Panc1 (cell line): ENCODE data around the gene ANKRD33B. TPM values are rescaled to one million over a fixed set of nuclear protein-coding genes. Genes with fewer than 3 reads are reported as not detected.

ENCODE experiments used
- ATAC-seq: fragments of 200-7000 bp; cut with Tn5 transposase; 2 replicates; pipeline ENCODE4 v1.9.1; 2020; ENCODE audit warnings: mild to moderate bottlenecking, moderate library complexity
- BruUV-seq: library from RNA; stranded (reverse); fragments of 400-500 nt; replicated peaks from 2 replicates; lab custom pipeline; 2021; lab: Mats Ljungman, UMichigan
- CTCF ChIA-PET: fragments of 300-600 bp; sonication (Branson Sonifier 250); formaldehyde crosslinking; loops from one replicate; lab custom pipeline; 2022; ENCODE audit warnings: antibody characterized with exemption; lab: Charles Lee
- POLR2A ChIA-PET: fragments of 300-600 bp; sonication (Branson Sonifier 250); formaldehyde crosslinking; loops from one replicate; lab custom pipeline; 2022; ENCODE audit warnings: antibody characterized with exemption; lab: Charles Lee
- DNase-seq: peaks from one replicate; pipeline ENCODE4 v3.0.0-alpha.2; 2010; ENCODE audit warnings: low read depth, low spot score
- H3K27ac ChIP-seq: 2 replicates; pipeline ENCODE4 v1.5.1; 2011; ENCODE audit warnings: mild to moderate bottlenecking, low read length, inconsistent platforms
- H3K27me3 ChIP-seq: fragments of 200-500 bp; sonication (Bioruptor generic); 2 replicates; pipeline ENCODE4 v1.6.0; 2014; ENCODE audit warnings: low read length, inconsistent platforms; ENCODE audit not compliant: control insufficient read depth, insufficient read depth
- H3K36me3 ChIP-seq: fragments of 200-500 bp; sonication (Bioruptor generic); 2 replicates; pipeline ENCODE4 v1.5.1; 2014; ENCODE audit warnings: inconsistent platforms, mild to moderate bottlenecking, low read length, moderate library complexity; ENCODE audit not compliant: control insufficient read depth, insufficient read depth
- H3K4me1 ChIP-seq: 2 replicates; pipeline ENCODE4 v1.5.1; 2011; ENCODE audit warnings: inconsistent platforms, mild to moderate bottlenecking, low read length, moderate library complexity; ENCODE audit not compliant: control insufficient read depth, insufficient read depth
- H3K4me3 ChIP-seq, 2 experiments: 2 replicates each; pipeline ENCODE4 v1.5.1; 2011 to 2012; ENCODE audit warnings: low read depth in 2 of 2, low read length in 2 of 2, mild to moderate bottlenecking in 2 of 2, inconsistent platforms in 1 of 2, moderate library complexity in 1 of 2
- H3K9me3 ChIP-seq: fragments of 200-500 bp; sonication (Bioruptor generic); 2 replicates; pipeline ENCODE4 v1.5.1; 2014; ENCODE audit warnings: low read depth, mild to moderate bottlenecking, inconsistent platforms, low read length, moderate library complexity; ENCODE audit not compliant: control insufficient read depth, insufficient read depth
- CTCF ChIP-seq: fragments of 450-650 bp; IDR thresholded peaks from 2 replicates; pipeline ENCODE4 v1.5.1; 2017; ENCODE audit warnings: mild to moderate bottlenecking
- POLR2AphosphoS5 ChIP-seq: IDR thresholded peaks from 2 replicates; pipeline ENCODE4 v1.6.1; 2012; ENCODE audit warnings: mild to moderate bottlenecking, low read depth, low read length, moderate library complexity
- REST ChIP-seq, 2 experiments: IDR thresholded peaks; 2 replicates each; pipeline ENCODE4 v1.6.1; 2011 to 2012; ENCODE audit warnings: low read depth in 2 of 2, control low read depth in 1 of 2, low read length in 1 of 2, mild to moderate bottlenecking in 1 of 2, moderate library complexity in 1 of 2; ENCODE audit not compliant: insufficient read depth in 1 of 2
- SIN3A ChIP-seq: IDR thresholded peaks from 2 replicates; pipeline ENCODE4 v1.6.1; 2012; ENCODE audit warnings: low read depth, mild to moderate bottlenecking, low read length, moderate library complexity, borderline replicate concordance; ENCODE audit not compliant: insufficient read depth
- TCF7L2 ChIP-seq: IDR thresholded peaks from 2 replicates; pipeline ENCODE4 v1.6.1; 2011; ENCODE audit warnings: mild to moderate bottlenecking, low read depth, low read length, inconsistent platforms
- in situ Hi-C: cut with HindIII; loops from 2 replicates; pipeline ENCODE4 v1.10.0; 2016; ENCODE audit warnings: low sequenced_read_pairs, low pct_unique_long_range_greater_than_20kb
- intact Hi-C: fragments of 100-400 bp; cut with micrococcal nuclease; formaldehyde crosslinking; loops from one replicate; pipeline ENCODE4 v1.10.0; 2022; ENCODE audit not compliant: unreplicated experiment
- total RNA-seq: library from RNA; stranded (reverse); gene quantifications from one replicate; pipeline ENCODE4 v1.2.1, GENCODE V29; 2021; ENCODE audit not compliant: unreplicated experiment

ANKRD33B gene
- total RNA-seq, 1 experiment from 2014 or later, result 19.1 TPM

- in situ Hi-C loops, result no loop called here
- ChIA-PET POLR2A (no interaction called here), CTCF (no interaction called here)
- BruUV-seq, result TSS peak; percentile 17
- Histone ChIP-seq H3K4me1 (no peaks in the 10 kb centered on the region), H3K27ac (no peak overlapping the region), H3K4me3 (no peak overlapping the region), H3K27me3 (no peaks in the 10 kb centered on the region), H3K36me3 (no peaks in the 10 kb centered on the region; the same call in 1 of the 2 replicates), H3K9me3 (no peaks in the 10 kb centered on the region)
- ATAC-seq, result no peak
- intact Hi-C loops, result no loop called here
- TF ChIP-seq POLR2AphosphoS5 (no peak), REST (IDR thresholded peaks at IDR 0.05; ENCODE audit: insufficient read depth in 1 of 2, low read depth in 2 of 2, low read length in 1 of 2) (no peak), SIN3A (no peak)
- no peak for DNase-seq
Observed at GRCh38 chr5:10619649-10620048, 55.8 kb downstream of the ANKRD33B start.

- Histone ChIP-seq H3K9me3 (no peaks in the 10 kb centered on the region), H3K36me3 (no peaks in the 10 kb centered on the region; the same call in 1 of the 2 replicates), H3K4me3 (no peak overlapping the region), H3K27ac (no peak overlapping the region), H3K4me1 (no peaks in the 10 kb centered on the region), H3K27me3 (no peaks in the 10 kb centered on the region)
- in situ Hi-C loops, result no loop called here
- ChIA-PET CTCF (no interaction called here), POLR2A (no interaction called here)
- TF ChIP-seq REST (IDR thresholded peaks at IDR 0.05; ENCODE audit: insufficient read depth in 1 of 2, low read depth in 2 of 2, low read length in 1 of 2), result no peak
- no peak for TF ChIP-seq TCF7L2
- no peak for TF ChIP-seq POLR2AphosphoS5
- no peak for TF ChIP-seq CTCF
- no peak for TF ChIP-seq SIN3A
- ATAC-seq (no peak), DNase-seq (no peak)
- intact Hi-C loops, result no loop called here
- BruUV-seq, result no TSS peak
Observed at GRCh38 chr5:10620346-10620745, 56.5 kb downstream of the ANKRD33B start.
